ENCODE results near the gene NPRL2.
A peak's percentile ranks its signal among the peaks of the same experiment; 100 is the strongest.

Gene NPRL2

GRCh38 chr3:50333744-50334328 is 16.7 kb downstream of the NPRL2 start:
- no peak for FAIRE-seq
- DNase-seq (ENCODE audit: insufficient read length, low spot score): no peak

- FAIRE-seq (no peak), DNase-seq (ENCODE audit: insufficient read length, low spot score) (no peak)
These were observed 19.1 kb downstream of the NPRL2 start for GRCh38 chr3:50331364-50331907.

- no peak for DNase-seq (ENCODE audit: insufficient read length, low spot score)
- no peak for FAIRE-seq
These were observed 20.2 kb downstream of the NPRL2 start for GRCh38 chr3:50330330-50330729.

- FAIRE-seq (peak; percentile 99), DNase-seq (ENCODE audit: insufficient read length, low spot score) (peak; percentile 94)
These were observed 22.5 kb downstream of the NPRL2 start, which contains the start of gene TUSC2 for GRCh38 chr3:50327943-50328691. Gene TUSC2, minus strand, starts transcription at chr3:50328223. Its CDS starts 124 bp downstream, at chr3:50328099.

- FAIRE-seq (peak; percentile 18), DNase-seq (ENCODE audit: insufficient read length, low spot score) (no peak)
These were observed 23.4 kb downstream of the NPRL2 start for GRCh38 chr3:50327129-50327528.

- FAIRE-seq (no peak), DNase-seq (ENCODE audit: insufficient read length, low spot score) (no peak)
These were observed 24.4 kb downstream of the NPRL2 start for GRCh38 chr3:50326182-50326541.

- no peak for DNase-seq (ENCODE audit: insufficient read length, low spot score)
- no peak for FAIRE-seq
These were observed 24.9 kb downstream of the NPRL2 start for GRCh38 chr3:50325497-50326181.

GRCh38 chr3:50325113-50325480 is 25.5 kb downstream of the NPRL2 start:
- FAIRE-seq: no peak
- DNase-seq (ENCODE audit: insufficient read length, low spot score): no peak

- FAIRE-seq (peak; percentile 81), DNase-seq (ENCODE audit: insufficient read length, low spot score) (no peak)
These were observed 26.0 kb downstream of the NPRL2 start for GRCh38 chr3:50324351-50325112.

- FAIRE-seq (no peak), DNase-seq (ENCODE audit: insufficient read length, low spot score) (no peak)
These were observed 26.9 kb downstream of the NPRL2 start for GRCh38 chr3:50323614-50324199.

GRCh38 chr3:50323092-50323600 is 27.4 kb downstream of the NPRL2 start:
- no peak for DNase-seq (ENCODE audit: insufficient read length, low spot score)
- FAIRE-seq: no peak

GRCh38 chr3:50322386-50323091 is 28.0 kb downstream of the NPRL2 start, which contains the start of gene HYAL2:
Gene HYAL2, minus strand, starts transcription at chr3:50322745. Its CDS starts 2,256 bp downstream, at chr3:50320489.
- no peak for FAIRE-seq

GRCh38 chr3:50322115-50322385 is 28.5 kb downstream of the NPRL2 start:
- FAIRE-seq (no peak), DNase-seq (ENCODE audit: insufficient read length, low spot score) (no peak)

More at GRCh38 chr3:50322386-50323091, 28.0 kb downstream of the NPRL2 start, which contains the start of gene HYAL2:
- no peak for DNase-seq (ENCODE audit: insufficient read length, low spot score)

GRCh38 chr3:50321336-50322114 is 29.1 kb downstream of the NPRL2 start:
- DNase-seq (ENCODE audit: insufficient read length, low spot score): peak; percentile 90

GRCh38 chr3:50320853-50321335 is 29.7 kb downstream of the NPRL2 start:
- no peak for DNase-seq (ENCODE audit: insufficient read length, low spot score)

More at GRCh38 chr3:50321336-50322114, 29.1 kb downstream of the NPRL2 start:
- peak; percentile 93 for FAIRE-seq

GRCh38 chr3:50319894-50320625 is 30.5 kb downstream of the NPRL2 start:
- FAIRE-seq (no peak), DNase-seq (ENCODE audit: insufficient read length, low spot score) (no peak)

More at GRCh38 chr3:50320853-50321335, 29.7 kb downstream of the NPRL2 start:
- FAIRE-seq: no peak

- DNase-seq (ENCODE audit: insufficient read length, low spot score) (no peak), FAIRE-seq (no peak)
These were observed 31.2 kb downstream of the NPRL2 start for GRCh38 chr3:50319181-50319893.
